Measurements from ENCODE around the gene RAB7B. TPM values are rescaled to one million over a fixed set of nuclear protein-coding genes. Genes with fewer than 3 reads are reported as not detected.

Gene RAB7B
- total and polyA plus RNA-seq, 2 of the 4 experiments (the other 2 are of a cell fraction) = 9.1 to 14.7 TPM

DNA sequence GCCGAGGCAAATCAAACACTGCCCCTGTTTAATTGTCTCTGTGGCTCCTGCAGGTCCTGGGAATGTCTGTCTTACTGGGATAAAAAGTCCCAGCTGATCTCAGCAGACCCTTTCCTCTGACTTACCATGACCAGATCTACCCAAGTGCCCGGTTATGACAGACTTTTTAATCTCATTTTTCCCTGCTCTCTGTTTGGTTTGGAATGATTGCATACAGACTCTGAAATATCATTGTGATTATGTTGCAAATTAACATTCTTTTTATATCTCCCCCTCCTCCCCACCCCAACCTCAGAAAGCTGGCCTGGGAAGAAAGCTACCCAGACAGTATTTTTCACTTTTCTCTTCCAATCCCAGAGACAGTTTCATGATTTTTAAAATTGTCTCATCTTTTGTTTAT, 16.3 kb downstream of the RAB7B start:
- no peak overlapping the region for H2BK120ac ChIP-seq (ENCODE audit: low read depth, low read length)
- in situ Hi-C loops (cut with MboI; ENCODE audit: low sequenced_read_pairs) = loop anchor here (10.0 kb wide), 1 partner anchor 332 kb away; no protein-coding TSS in a partner anchor
- DNase-seq (no peak), ATAC-seq (ENCODE audit: low read depth) (no peak)
- H2BK5ac ChIP-seq (ENCODE audit: low read depth, low read length, poor library complexity, severe bottlenecking) = no peak overlapping the region
- no peaks in the 10 kb centered on the region for H3K9me3 ChIP-seq (ENCODE audit: control insufficient read depth, insufficient read depth, low read length)
- H3K4me3 ChIP-seq (ENCODE audit: insufficient read depth, low read depth, low read length) = no peak overlapping the region
- H2AK9ac ChIP-seq (replicated peaks; ENCODE audit: low read depth, low read length, poor library complexity) = no peak overlapping the region
- H3K79me1 ChIP-seq (ENCODE audit: low read depth in 1 of 2, low read length in 2 of 2) = no peaks in the 10 kb centered on the region
- no peak overlapping the region for H4K8ac ChIP-seq (ENCODE audit: low read depth in 2 of 2, low read length in 2 of 2)
- dilution Hi-C loops (cut with HindIII; ENCODE audit: low sequenced_read_pairs, unreplicated experiment) = no loop called here
- H2AFZ ChIP-seq (replicated peaks; ENCODE audit: low read length, poor library complexity) = no peak overlapping the region
- no CpG with 5 or more reads among the region's 2 CpGs for WGBS, 2 experiments (ENCODE audit: extremely low coverage in 2 of 2, insufficient read length in 1 of 2)
- no peak overlapping the region for H2BK15ac ChIP-seq (ENCODE audit: low read depth, low read length)
- H3K9ac ChIP-seq (ENCODE audit: low read depth, low read length) = no peak overlapping the region
- no peak overlapping the region for H3K56ac ChIP-seq (ENCODE audit: extremely low read depth, insufficient read depth, low read length)
- no peak overlapping the region for H3K4ac ChIP-seq (ENCODE audit: low read depth, low read length)
- no peak overlapping the region for H4K5ac ChIP-seq (ENCODE audit: low read depth, low read length)
- intact Hi-C loops (cut with micrococcal nuclease) = no loop called here
- H3K14ac ChIP-seq (replicated peaks; ENCODE audit: low read depth, low read length) = no peak overlapping the region
- H4K20me1 ChIP-seq (ENCODE audit: insufficient read depth, low read length) = no peaks in the 10 kb centered on the region
- no peaks in the 10 kb centered on the region; the same call in 1 of the 2 replicates for H3K36me3 ChIP-seq (ENCODE audit: control insufficient read depth, insufficient read depth, low read length)
- H3K4me1 ChIP-seq (ENCODE audit: control insufficient read depth, insufficient read depth, low read length) = no peaks in the 10 kb centered on the region
- no peak overlapping the region for H2BK20ac ChIP-seq (ENCODE audit: low read depth, low read length)
- H3K27ac ChIP-seq (ENCODE audit: insufficient read depth, low read length) = no peak overlapping the region
- H3K18ac ChIP-seq (ENCODE audit: low read depth, low read length) = no peak overlapping the region
- CTCF ChIA-PET = interaction anchor here (0.7 to 4.3 kb wide), 4 partner anchors 10 to 119 kb away, joined by 3 to 34 read pairs (median 11); no protein-coding TSS in a partner anchor
- BruUV-seq (replicated peaks) = no TSS peak
- H3K23ac ChIP-seq (ENCODE audit: low read depth, low read length) = no peak overlapping the region
- H3K9me1 ChIP-seq (ENCODE audit: insufficient read depth, low read length) = no peaks in the 10 kb centered on the region
- H3K4me2 ChIP-seq (ENCODE audit: low read depth, low read length) = no peak overlapping the region
- no peak overlapping the region for H4K91ac ChIP-seq (ENCODE audit: insufficient read depth, low read depth, low read length)
- no peaks in the 10 kb centered on the region for H3K27me3 ChIP-seq (ENCODE audit: control insufficient read depth, insufficient read depth, low read length)
- POLR2A ChIA-PET (ENCODE audit: unreplicated experiment) = interaction anchor here (0.6 kb wide), 1 partner anchor 463 kb away, joined by 4 read pairs; no protein-coding TSS in a partner anchor
- no peak overlapping the region for H2AK5ac ChIP-seq (ENCODE audit: low read depth, low read length)
- no peak for TF ChIP-seq MXI1 (IDR thresholded peaks at IDR 0.05; ENCODE audit: borderline replicate concordance, low read depth, low read length)

All from IMR-90 (cell line).